ENCODE results near the gene PRKD1.
"Not testable (repeated sequence)": the region's sequence is repeated elsewhere in the genome, so short reads cannot be mapped to it uniquely, and the experiment has no call there.

The PRKD1 gene

GRCh38 chr14:29735459-29735858 lies 192.2 kb downstream of the PRKD1 start:
- Mint-ChIP-seq H3K36me3 (no peaks in the 10 kb centered on the region), H3K9me3 (no peaks in the 10 kb centered on the region), H3K27ac (no peak overlapping the region), H3K4me1 (peaks cover 7% of the 10 kb centered on the region), H3K4me3 (no peak overlapping the region), H3K27me3 (no peaks in the 10 kb centered on the region)
- no peak for ATAC-seq

GRCh38 chr14:29734732-29735131 lies 192.9 kb downstream of the PRKD1 start:
- ATAC-seq = no peak
- Mint-ChIP-seq H3K27ac (no peak overlapping the region), H3K4me3 (no peak overlapping the region), H3K36me3 (no peaks in the 10 kb centered on the region), H3K4me1 (peaks cover 7% of the 10 kb centered on the region), H3K27me3 (no peaks in the 10 kb centered on the region), H3K9me3 (no peaks in the 10 kb centered on the region)

GRCh38 chr14:29726560-29727331 lies 200.9 kb downstream of the PRKD1 start:
- H3K36me3 Mint-ChIP-seq, H3K27me3 Mint-ChIP-seq, H3K27ac Mint-ChIP-seq, ATAC-seq, H3K4me1 Mint-ChIP-seq, H3K9me3 Mint-ChIP-seq, H3K4me3 Mint-ChIP-seq: not testable (repeated sequence)

GRCh38 chr14:29724991-29725390 lies 202.7 kb downstream of the PRKD1 start:
- ATAC-seq = no peak
- Mint-ChIP-seq H3K36me3 (no peaks in the 10 kb centered on the region), H3K27ac (no peak overlapping the region), H3K27me3 (no peaks in the 10 kb centered on the region), H3K4me1 (no peaks in the 10 kb centered on the region), H3K9me3 (no peaks in the 10 kb centered on the region), H3K4me3 (no peak overlapping the region)

GRCh38 chr14:29722831-29723230 lies 204.8 kb downstream of the PRKD1 start:
- H3K27ac Mint-ChIP-seq = no peak overlapping the region
- no peaks in the 10 kb centered on the region for H3K36me3 Mint-ChIP-seq
- H3K27me3 Mint-ChIP-seq = no peaks in the 10 kb centered on the region
- H3K9me3 Mint-ChIP-seq = no peaks in the 10 kb centered on the region
- no peak overlapping the region for H3K4me3 Mint-ChIP-seq
- no peaks in the 10 kb centered on the region for H3K4me1 Mint-ChIP-seq
- ATAC-seq = no peak

GRCh38 chr14:29721586-29721985 lies 206.1 kb downstream of the PRKD1 start:
- Mint-ChIP-seq H3K9me3 (no peaks in the 10 kb centered on the region), H3K36me3 (no peaks in the 10 kb centered on the region), H3K27me3 (no peaks in the 10 kb centered on the region), H3K4me3 (no peak overlapping the region), H3K4me1 (no peaks in the 10 kb centered on the region), H3K27ac (no peak overlapping the region)
- ATAC-seq = no peak

GRCh38 chr14:29717901-29718300 lies 209.7 kb downstream of the PRKD1 start:
- H3K9me3 Mint-ChIP-seq = peaks cover 4% of the 10 kb centered on the region
- no peak overlapping the region for H3K27ac Mint-ChIP-seq
- no peaks in the 10 kb centered on the region for H3K36me3 Mint-ChIP-seq
- no peak for ATAC-seq
- no peaks in the 10 kb centered on the region for H3K27me3 Mint-ChIP-seq
- no peaks in the 10 kb centered on the region for H3K4me1 Mint-ChIP-seq
- no peak overlapping the region for H3K4me3 Mint-ChIP-seq

GRCh38 chr14:29716150-29716549 lies 211.5 kb downstream of the PRKD1 start:
- Mint-ChIP-seq H3K4me3 (no peak overlapping the region), H3K27ac (no peak overlapping the region), H3K4me1 (no peaks in the 10 kb centered on the region), H3K36me3 (no peaks in the 10 kb centered on the region), H3K9me3 (peaks cover 4% of the 10 kb centered on the region), H3K27me3 (no peaks in the 10 kb centered on the region)
- no peak for ATAC-seq

GRCh38 chr14:29712601-29713000 lies 215.0 kb downstream of the PRKD1 start:
- H3K9me3 Mint-ChIP-seq = peaks cover 4% of the 10 kb centered on the region
- H3K36me3 Mint-ChIP-seq = no peaks in the 10 kb centered on the region
- H3K4me1 Mint-ChIP-seq = no peaks in the 10 kb centered on the region
- no peak overlapping the region for H3K4me3 Mint-ChIP-seq
- H3K27me3 Mint-ChIP-seq = no peaks in the 10 kb centered on the region
- no peak for ATAC-seq
- no peak overlapping the region for H3K27ac Mint-ChIP-seq

- Mint-ChIP-seq H3K9me3 (peaks cover 7% of the 10 kb centered on the region), H3K27ac (no peak overlapping the region), H3K36me3 (no peaks in the 10 kb centered on the region), H3K4me3 (no peak overlapping the region), H3K4me1 (no peaks in the 10 kb centered on the region), H3K27me3 (no peaks in the 10 kb centered on the region)
- ATAC-seq = no peak
These were observed 217.6 kb downstream of the PRKD1 start for GRCh38 chr14:29710015-29710414.

- Mint-ChIP-seq H3K4me1 (no peaks in the 10 kb centered on the region), H3K36me3 (no peaks in the 10 kb centered on the region), H3K27ac (no peak overlapping the region), H3K9me3 (peaks cover 5% of the 10 kb centered on the region), H3K4me3 (no peak overlapping the region), H3K27me3 (no peaks in the 10 kb centered on the region)
- ATAC-seq = no peak
These were observed 218.2 kb downstream of the PRKD1 start for GRCh38 chr14:29709490-29709889.

- H3K36me3 Mint-ChIP-seq = no peaks in the 10 kb centered on the region
- H3K27me3 Mint-ChIP-seq = no peaks in the 10 kb centered on the region
- peaks cover 3% of the 10 kb centered on the region for H3K9me3 Mint-ChIP-seq
- no peaks in the 10 kb centered on the region for H3K4me1 Mint-ChIP-seq
- H3K27ac Mint-ChIP-seq = no peak overlapping the region
- H3K4me3 Mint-ChIP-seq = no peak overlapping the region
- no peak for ATAC-seq
These were observed 220.9 kb downstream of the PRKD1 start for GRCh38 chr14:29706700-29707099.

- no peaks in the 10 kb centered on the region for H3K36me3 Mint-ChIP-seq
- H3K4me1 Mint-ChIP-seq = no peaks in the 10 kb centered on the region
- H3K27ac Mint-ChIP-seq = no peak overlapping the region
- ATAC-seq = no peak
- peaks cover 3% of the 10 kb centered on the region for H3K9me3 Mint-ChIP-seq
- H3K4me3 Mint-ChIP-seq = no peak overlapping the region
- H3K27me3 Mint-ChIP-seq = no peaks in the 10 kb centered on the region
These were observed 221.8 kb downstream of the PRKD1 start for GRCh38 chr14:29705801-29706200.

- not testable (repeated sequence) for H3K4me3 Mint-ChIP-seq, H3K27ac Mint-ChIP-seq, H3K36me3 Mint-ChIP-seq, H3K4me1 Mint-ChIP-seq, H3K9me3 Mint-ChIP-seq, ATAC-seq, H3K27me3 Mint-ChIP-seq
These were observed 238.1 kb downstream of the PRKD1 start for GRCh38 chr14:29689597-29689996.

- Mint-ChIP-seq H3K27ac (no peak overlapping the region), H3K4me1 (no peaks in the 10 kb centered on the region), H3K9me3 (peaks cover 8% of the 10 kb centered on the region)
These were observed 239.8 kb downstream of the PRKD1 start for GRCh38 chr14:29687866-29688265.

GRCh38 chr14:29687071-29687765 lies 240.4 kb downstream of the PRKD1 start:
- Mint-ChIP-seq H3K9me3 (peaks cover 9% of the 10 kb centered on the region), H3K27ac (no peak overlapping the region), H3K4me3 (no peak overlapping the region), H3K27me3 (no peaks in the 10 kb centered on the region), H3K36me3 (no peaks in the 10 kb centered on the region), H3K4me1 (no peaks in the 10 kb centered on the region)
- ATAC-seq = no peak

More at GRCh38 chr14:29687866-29688265, 239.8 kb downstream of the PRKD1 start:
- Mint-ChIP-seq H3K36me3 (no peaks in the 10 kb centered on the region), H3K27me3 (no peaks in the 10 kb centered on the region), H3K4me3 (no peak overlapping the region)
- no peak for ATAC-seq

Measured in stimulated activated memory B cell treated with anti-CD40 and anti-IgM and Interleukin-4, amounts not matched to agents 10 μg/mL and 1 μg/mL and 100 μg/mL, for 72 hours (primary cell).